ENCODE measurements around the gene MLST8. TPM values are rescaled to one million over a fixed set of nuclear protein-coding genes. Genes with fewer than 3 reads are reported as not detected.

MLST8 gene
- total RNA-seq, 1 experiment from 2014 or later, result 87.6 TPM

DNA sequence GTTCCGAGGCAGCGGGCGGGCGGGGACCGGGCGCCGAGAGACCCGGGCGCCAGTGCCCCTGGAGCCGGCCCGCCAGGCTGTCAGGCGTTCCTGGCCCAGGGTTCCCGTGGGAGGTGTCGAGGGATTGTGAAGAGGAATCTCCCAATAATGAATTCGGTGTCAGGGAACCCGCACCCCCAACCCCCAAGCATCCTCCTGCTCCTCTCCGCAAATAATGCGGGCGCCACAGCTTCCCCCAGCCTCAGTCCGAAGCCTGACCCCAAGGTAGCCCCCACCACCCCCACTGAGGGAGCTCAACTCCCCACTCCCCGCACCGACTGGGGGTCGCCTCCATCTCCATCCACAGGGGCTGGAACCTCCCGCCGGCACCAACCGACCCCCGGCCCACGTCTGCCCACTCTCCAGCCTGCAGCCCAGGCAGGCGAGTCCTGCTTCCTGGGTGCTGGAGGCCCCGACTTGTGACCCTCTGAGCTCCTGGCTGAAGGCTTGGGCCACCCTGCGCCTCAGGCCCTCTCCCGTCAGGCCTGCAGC, 8.2 kb upstream of the MLST8 start:
- peak overlapping the region; percentile 33 for H3K4me3 Mint-ChIP-seq (ENCODE audit: unreplicated experiment)
- H3K4me1 Mint-ChIP-seq (ENCODE audit: insufficient read depth, unreplicated experiment), result no peaks in the 10 kb centered on the region
- no peaks in the 10 kb centered on the region for H3K9me3 Mint-ChIP-seq (ENCODE audit: unreplicated experiment)
- H3K27me3 Mint-ChIP-seq (ENCODE audit: insufficient read depth, unreplicated experiment), result no peaks in the 10 kb centered on the region
- BruUV-seq (replicated peaks), result no TSS peak
- intact Hi-C loops (cut with micrococcal nuclease), result no loop called here
- H3K27ac Mint-ChIP-seq (ENCODE audit: low read depth, unreplicated experiment), result no peak overlapping the region
- DNase-seq (ENCODE audit: unreplicated experiment), result no peak
- no peaks in the 10 kb centered on the region for H3K36me3 Mint-ChIP-seq (ENCODE audit: insufficient read depth, unreplicated experiment)
- ChIA-PET POLR2A (interaction anchor here (1.2 to 1.6 kb wide), 2 partner anchors 18 to 42 kb away, joined by 3 to 6 read pairs; partner anchors contain the start of genes PGP and TRAF7), CTCF (interaction anchor here (0.6 to 0.7 kb wide), 2 partner anchors 304 to 484 kb away, joined by 4 read pairs; no protein-coding TSS in a partner anchor)
- TF ChIP-seq, protein P1, sequence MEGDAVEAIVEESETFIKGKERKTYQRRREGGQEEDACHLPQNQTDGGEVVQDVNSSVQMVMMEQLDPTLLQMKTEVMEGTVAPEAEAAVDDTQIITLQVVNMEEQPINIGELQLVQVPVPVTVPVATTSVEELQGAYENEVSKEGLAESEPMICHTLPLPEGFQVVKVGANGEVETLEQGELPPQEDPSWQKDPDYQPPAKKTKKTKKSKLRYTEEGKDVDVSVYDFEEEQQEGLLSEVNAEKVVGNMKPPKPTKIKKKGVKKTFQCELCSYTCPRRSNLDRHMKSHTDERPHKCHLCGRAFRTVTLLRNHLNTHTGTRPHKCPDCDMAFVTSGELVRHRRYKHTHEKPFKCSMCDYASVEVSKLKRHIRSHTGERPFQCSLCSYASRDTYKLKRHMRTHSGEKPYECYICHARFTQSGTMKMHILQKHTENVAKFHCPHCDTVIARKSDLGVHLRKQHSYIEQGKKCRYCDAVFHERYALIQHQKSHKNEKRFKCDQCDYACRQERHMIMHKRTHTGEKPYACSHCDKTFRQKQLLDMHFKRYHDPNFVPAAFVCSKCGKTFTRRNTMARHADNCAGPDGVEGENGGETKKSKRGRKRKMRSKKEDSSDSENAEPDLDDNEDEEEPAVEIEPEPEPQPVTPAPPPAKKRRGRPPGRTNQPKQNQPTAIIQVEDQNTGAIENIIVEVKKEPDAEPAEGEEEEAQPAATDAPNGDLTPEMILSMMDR (IDR thresholded peaks at IDR 0.05; ENCODE audit: unreplicated experiment), result no peak

DNA sequence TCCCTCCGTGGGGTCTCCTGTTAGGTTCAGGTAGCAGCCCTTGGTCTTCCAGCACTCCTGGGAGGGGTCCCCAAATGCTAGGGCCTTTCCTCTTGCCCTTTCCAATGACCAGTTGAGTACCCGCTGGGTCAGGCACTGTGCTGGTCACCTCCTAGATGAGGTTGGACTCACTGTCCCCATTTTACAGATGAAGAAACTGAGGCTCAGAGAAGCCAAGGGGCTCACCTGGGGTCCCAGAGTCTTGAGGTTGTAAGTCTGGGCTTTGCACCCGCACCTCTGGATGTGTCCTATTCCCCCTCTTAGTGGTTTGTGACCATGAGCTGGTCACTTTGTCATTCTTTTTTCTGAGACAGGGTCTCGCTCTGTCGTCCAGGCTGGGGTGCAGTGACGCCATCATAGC, 7.5 kb upstream of the MLST8 start:
- no peaks in the 10 kb centered on the region for H3K27me3 Mint-ChIP-seq (ENCODE audit: insufficient read depth, unreplicated experiment)
- ChIA-PET POLR2A (interaction anchor here (0.7 to 1.6 kb wide), 3 partner anchors 17 to 53 kb away, joined by 3 to 4 read pairs (median 3); partner anchors contain the start of gene PGP), CTCF (interaction anchor here (0.7 kb wide), 1 partner anchor 303 kb away, joined by 4 read pairs; no protein-coding TSS in a partner anchor)
- H3K4me1 Mint-ChIP-seq (ENCODE audit: insufficient read depth, unreplicated experiment), result no peaks in the 10 kb centered on the region
- H3K27ac Mint-ChIP-seq (ENCODE audit: low read depth, unreplicated experiment), result no peak overlapping the region
- H3K4me3 Mint-ChIP-seq (ENCODE audit: unreplicated experiment), result no peak overlapping the region
- intact Hi-C loops (cut with micrococcal nuclease), result no loop called here
- no peaks in the 10 kb centered on the region for H3K9me3 Mint-ChIP-seq (ENCODE audit: unreplicated experiment)
- H3K36me3 Mint-ChIP-seq (ENCODE audit: insufficient read depth, unreplicated experiment), result no peaks in the 10 kb centered on the region
- TF ChIP-seq, protein P1 (IDR thresholded peaks at IDR 0.05; ENCODE audit: unreplicated experiment), result no peak
- no TSS peak for BruUV-seq (replicated peaks)
- DNase-seq (ENCODE audit: unreplicated experiment), result no peak

DNA sequence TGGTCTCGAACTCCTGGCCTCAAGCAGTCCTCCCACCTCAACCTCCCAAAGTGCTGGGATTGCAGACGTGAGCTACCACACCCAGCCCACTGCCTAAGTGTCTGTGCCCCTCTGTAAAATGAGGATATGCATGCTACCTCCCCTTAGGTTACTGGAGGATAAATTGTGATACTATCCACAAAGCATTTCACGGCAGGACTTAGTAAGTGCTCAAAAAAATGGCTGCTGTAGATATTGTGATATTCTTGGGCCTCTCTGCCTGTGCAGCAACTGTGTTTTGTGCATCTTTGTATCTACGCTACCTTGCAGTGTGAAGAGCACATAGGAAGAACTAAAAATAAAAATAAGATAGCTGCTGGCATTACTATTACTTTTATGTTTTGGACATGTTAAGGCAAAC, 7.0 kb upstream of the MLST8 start:
- Mint-ChIP-seq H3K27ac (ENCODE audit: low read depth, unreplicated experiment) (no peak overlapping the region), H3K4me1 (ENCODE audit: insufficient read depth, unreplicated experiment) (no peaks in the 10 kb centered on the region), H3K36me3 (ENCODE audit: insufficient read depth, unreplicated experiment) (no peaks in the 10 kb centered on the region), H3K9me3 (ENCODE audit: unreplicated experiment) (no peaks in the 10 kb centered on the region), H3K27me3 (ENCODE audit: insufficient read depth, unreplicated experiment) (no peaks in the 10 kb centered on the region), H3K4me3 (ENCODE audit: unreplicated experiment) (no peak overlapping the region)
- no TSS peak for BruUV-seq (replicated peaks)
- POLR2A ChIA-PET, result interaction anchor here (0.7 to 1.0 kb wide), 2 partner anchors 47 to 52 kb away, joined by 3 to 4 read pairs; no protein-coding TSS in a partner anchor
- CTCF ChIA-PET, result no interaction called here
- no peak for DNase-seq (ENCODE audit: unreplicated experiment)
- TF ChIP-seq, protein P1 (IDR thresholded peaks at IDR 0.05; ENCODE audit: unreplicated experiment), result no peak
- intact Hi-C loops (cut with micrococcal nuclease), result no loop called here

DNA sequence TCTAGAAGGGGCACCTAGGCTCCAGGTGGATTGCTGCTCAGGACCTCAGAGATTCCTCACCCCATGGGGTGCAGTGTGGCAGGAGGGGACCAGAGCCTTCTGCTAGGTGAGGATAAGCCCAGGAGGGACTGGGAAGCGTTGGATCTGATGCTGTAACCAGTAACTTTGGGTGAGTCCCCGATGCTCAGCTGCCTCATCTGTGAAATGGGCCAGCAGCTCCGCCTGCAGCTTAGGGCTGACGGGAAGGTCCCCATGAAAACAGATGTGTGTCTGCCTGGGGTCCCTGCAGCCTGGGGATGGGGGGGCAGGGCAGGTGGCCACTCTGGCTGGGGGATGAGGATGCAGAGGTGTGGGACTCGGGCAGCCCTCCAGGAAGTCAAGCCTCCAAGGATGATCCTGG, 6.2 kb upstream of the MLST8 start:
- Mint-ChIP-seq H3K27me3 (ENCODE audit: insufficient read depth, unreplicated experiment) (no peaks in the 10 kb centered on the region), H3K36me3 (ENCODE audit: insufficient read depth, unreplicated experiment) (no peaks in the 10 kb centered on the region), H3K4me1 (ENCODE audit: insufficient read depth, unreplicated experiment) (no peaks in the 10 kb centered on the region), H3K27ac (ENCODE audit: low read depth, unreplicated experiment) (no peak overlapping the region), H3K4me3 (ENCODE audit: unreplicated experiment) (no peak overlapping the region), H3K9me3 (ENCODE audit: unreplicated experiment) (no peaks in the 10 kb centered on the region)
- TF ChIP-seq, protein P1 (IDR thresholded peaks at IDR 0.05; ENCODE audit: unreplicated experiment), result no peak
- intact Hi-C loops (cut with micrococcal nuclease), result no loop called here
- CTCF ChIA-PET, result no interaction called here
- BruUV-seq (replicated peaks), result no TSS peak
- POLR2A ChIA-PET, result interaction anchor here (1.0 to 1.4 kb wide), 2 partner anchors 38 to 48 kb away, joined by 3 to 4 read pairs; no protein-coding TSS in a partner anchor
- no peak for DNase-seq (ENCODE audit: unreplicated experiment)

Data from MCF 10A (cell line).